GM23248 (cell line): ENCODE measurements around the gene NUP62CL. TPM values are rescaled to one million over a fixed set of nuclear protein-coding genes. Genes with fewer than 3 reads are reported as not detected.
"Not testable (repeated sequence)": the region's sequence is repeated elsewhere in the genome, so short reads cannot be mapped to it uniquely, and the experiment has no call there.

Experiments used
- DNase-seq: peaks from one replicate; pipeline ENCODE4 v3.0.0-alpha.2; 2015
- H2AFZ ChIP-seq: fragments of 200-600 bp; sonication (generic); 2 replicates; pipeline ENCODE4 v1.6.1; 2016; ENCODE audit warnings: antibody characterized with exemption
- H3F3A ChIP-seq: fragments of 200-600 bp; sonication (generic); 2 replicates; pipeline ENCODE4 v1.6.1; 2016; ENCODE audit warnings: mild to moderate bottlenecking, antibody characterized with exemption, mixed run types; ENCODE audit not compliant: insufficient read depth
- H3K27ac ChIP-seq: fragments of 200-600 bp; sonication (generic); 2 replicates; pipeline ENCODE4 v1.5.1; 2016; ENCODE audit warnings: mild to moderate bottlenecking
- H3K27me3 ChIP-seq: fragments of 200-600 bp; sonication (generic); replicated peaks from 2 replicates; pipeline ENCODE4 v1.6.1; 2016; ENCODE audit warnings: mild to moderate bottlenecking; ENCODE audit not compliant: insufficient read depth
- H3K36me3 ChIP-seq: fragments of 200-600 bp; sonication (generic); 2 replicates; pipeline ENCODE4 v1.6.1; 2016; ENCODE audit warnings: low read depth, mild to moderate bottlenecking
- H3K4me1 ChIP-seq: fragments of 200-600 bp; sonication (generic); 2 replicates; pipeline ENCODE4 v1.6.1; 2016; ENCODE audit warnings: mild to moderate bottlenecking; ENCODE audit not compliant: insufficient read depth
- H3K4me2 ChIP-seq: fragments of 200-600 bp; sonication (generic); one replicate; pipeline ENCODE4 v1.6.1; 2016; ENCODE audit warnings: mild to moderate bottlenecking; ENCODE audit not compliant: unreplicated experiment
- H3K4me3 ChIP-seq: fragments of 200-600 bp; sonication (generic); 2 replicates; pipeline ENCODE4 v1.5.1; 2016; ENCODE audit warnings: mild to moderate bottlenecking
- H3K79me2 ChIP-seq: fragments of 200-600 bp; sonication (generic); 2 replicates; pipeline ENCODE4 v1.6.1; 2016; ENCODE audit warnings: mild to moderate bottlenecking; ENCODE audit not compliant: insufficient read depth
- H3K9ac ChIP-seq: fragments of 200-600 bp; sonication (generic); 2 replicates; pipeline ENCODE4 v1.6.1; 2016; ENCODE audit warnings: mild to moderate bottlenecking
- H3K9me2 ChIP-seq: fragments of 200-600 bp; sonication (generic); 2 replicates; pipeline ENCODE4 v1.6.1; 2016; ENCODE audit warnings: mixed run types, mild to moderate bottlenecking, moderate library complexity; ENCODE audit not compliant: insufficient read depth
- H3K9me3 ChIP-seq: fragments of 200-600 bp; sonication (generic); one replicate; pipeline ENCODE4 v1.6.1; 2017; ENCODE audit warnings: low read depth
- H4K20me1 ChIP-seq: fragments of 200-600 bp; sonication (generic); 2 replicates; pipeline ENCODE4 v1.6.0; 2016; ENCODE audit not compliant: insufficient read depth
- EZH2 ChIP-seq: fragments of 200-600 bp; sonication (generic); IDR thresholded peaks from 2 replicates; pipeline ENCODE4 v1.6.1; 2018; ENCODE audit warnings: antibody characterized with exemption, mild to moderate bottlenecking; ENCODE audit not compliant: insufficient read depth, poor library complexity, severe bottlenecking
- EZH2phosphoT487 ChIP-seq: fragments of 200-600 bp; sonication (generic); IDR thresholded peaks from 2 replicates; pipeline ENCODE4 v1.6.1; 2018; ENCODE audit warnings: antibody characterized with exemption, moderate library complexity, mild to moderate bottlenecking, low read depth; ENCODE audit not compliant: insufficient read depth
- WGBS, 2 experiments: methylation state at CpG; one replicate each; pipeline ENCODE4 v1.1.6; 2015 to 2017; ENCODE audit warnings: low lambda C conversion rate in 2 of 2, low coverage in 1 of 2; ENCODE audit errors: missing lambda C conversion rate in 2 of 2; 5-methylcytosine and 5-hydroxymethylcytosine counted together
- in situ Hi-C: fragments of 300-500 bp; cut with MboI; formaldehyde crosslinking; loops from 2 replicates; pipeline ENCODE4 v1.15.0; 2020
- polyA plus RNA-seq: library from polyadenylated mRNA; unstranded; fragments of >200 nt; fragmentation: Nextera tagmentation; extraction: Ambion mirVana; gene quantifications from 2 replicates; pipeline ENCODE4 v1.2.1, GENCODE V29; 2016
- total RNA-seq: library from RNA; depleted of rRNA; stranded (reverse); fragments of >200 nt; shearing (Covaris generic); gene quantifications from 2 replicates; pipeline ENCODE4 v1.2.3, GENCODE V29; 2014

Gene NUP62CL
- total and polyA plus RNA-seq, 2 experiments from 2014 or later, result not detected

GRCh38 chrX:107168257-107168656 lies 38.0 kb downstream of the NUP62CL start:
- Histone ChIP-seq H3K4me1 (no peaks in the 10 kb centered on the region), H3K9ac (no peak overlapping the region), H3K9me3 (no peaks in the 10 kb centered on the region), H4K20me1 (no peaks in the 10 kb centered on the region), H3K27ac (no peak overlapping the region), H3K4me2 (no peak overlapping the region), H3F3A (no peaks in the 10 kb centered on the region), H3K27me3 (no peaks in the 10 kb centered on the region), H3K4me3 (no peak overlapping the region), H3K79me2 (no peaks in the 10 kb centered on the region), H2AFZ (no peak overlapping the region), H3K36me3 (no peaks in the 10 kb centered on the region), H3K9me2 (no peaks in the 10 kb centered on the region)
- DNase-seq, result no peak
- TF ChIP-seq EZH2, result no peak
- in situ Hi-C loops, result no loop called here

- no peaks in the 10 kb centered on the region for H4K20me1 ChIP-seq
- no peaks in the 10 kb centered on the region for H3K4me1 ChIP-seq
- H3K36me3 ChIP-seq, result no peaks in the 10 kb centered on the region
- TF ChIP-seq EZH2phosphoT487 (no peak), EZH2 (no peak)
- no peaks in the 10 kb centered on the region for H3K79me2 ChIP-seq
- H3K9me3 ChIP-seq, result no peaks in the 10 kb centered on the region
- H3K4me3 ChIP-seq, result no peak overlapping the region
- no peaks in the 10 kb centered on the region for H3K27me3 ChIP-seq
- H3K9me2 ChIP-seq, result no peaks in the 10 kb centered on the region
- H3K9ac ChIP-seq, result no peak overlapping the region
- no peak overlapping the region for H3K4me2 ChIP-seq
- no peak for DNase-seq
- no peaks in the 10 kb centered on the region for H3F3A ChIP-seq
- WGBS, 2 experiments, result 79 to 90% methylated on average over 3 of the region's 3 CpGs
- no peak overlapping the region for H2AFZ ChIP-seq
- in situ Hi-C loops, result no loop called here
- H3K27ac ChIP-seq, result no peak overlapping the region
Observed at GRCh38 chrX:107167163-107167921, 38.9 kb downstream of the NUP62CL start.

DNA sequence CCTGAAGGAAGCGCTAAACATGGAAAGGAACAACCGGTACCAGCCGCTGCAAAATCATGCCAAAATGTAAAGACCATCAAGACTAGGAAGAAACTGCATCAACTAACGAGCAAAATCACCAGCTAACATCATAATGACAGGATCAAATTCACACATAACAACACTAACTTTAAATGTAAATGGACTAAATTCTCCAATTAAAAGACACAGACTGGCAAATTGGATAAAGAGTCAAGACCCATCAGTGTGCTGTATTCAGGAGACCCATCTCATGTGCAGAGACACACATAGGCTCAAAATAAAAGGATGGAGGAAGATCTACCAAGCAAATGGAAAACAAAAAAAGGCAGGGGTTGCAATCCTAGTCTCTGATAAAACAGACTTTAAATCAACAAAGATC lies 48.6 kb downstream of the NUP62CL start:
- 80% methylated on average over 3 of the region's 4 CpGs; no CpG with 5 or more reads in 1 of the 2 experiments for WGBS, 2 experiments
- H3K9ac ChIP-seq, in situ Hi-C loops, H3K27ac ChIP-seq, H3K4me2 ChIP-seq, H3F3A ChIP-seq, H3K9me3 ChIP-seq, H3K36me3 ChIP-seq, H3K9me2 ChIP-seq, H2AFZ ChIP-seq, H3K4me3 ChIP-seq, H3K79me2 ChIP-seq, H3K4me1 ChIP-seq, H3K27me3 ChIP-seq, H4K20me1 ChIP-seq, DNase-seq: not testable (repeated sequence)

GRCh38 chrX:107155621-107156430 lies 50.4 kb downstream of the NUP62CL start:
- H3K4me3 ChIP-seq, H3K9me3 ChIP-seq, DNase-seq, H3K4me2 ChIP-seq, H3K27ac ChIP-seq, H3F3A ChIP-seq, H4K20me1 ChIP-seq, H3K4me1 ChIP-seq, H3K36me3 ChIP-seq, H2AFZ ChIP-seq, H3K9ac ChIP-seq, H3K27me3 ChIP-seq, H3K9me2 ChIP-seq, in situ Hi-C loops, H3K79me2 ChIP-seq: not testable (repeated sequence)
- WGBS, 2 experiments, result 54 to 55% methylated on average over 12 to 20 of the region's 32 CpGs
